Upper lobe of right lung (tissue), 1 donor: ENCODE data around the gene PCSK9. TPM values are rescaled to one million over a fixed set of nuclear protein-coding genes. Genes with fewer than 3 reads are reported as not detected.

ENCODE experiments used
- ATAC-seq: fragments of 200-7000 bp; cut with Tn5 transposase; one replicate; pipeline ENCODE4 v1.9.1; 2020; ENCODE audit warnings: mild to moderate bottlenecking, moderate library complexity
- DNase-seq: peaks from one replicate; pipeline ENCODE4 v3.0.0-alpha.2; 2020
- H3K27ac ChIP-seq: fragments of 200-600 bp; one replicate; pipeline ENCODE4 v1.8.0; 2022
- H3K27me3 ChIP-seq: fragments of 200-600 bp; one replicate; pipeline ENCODE4 v1.8.0; 2022; ENCODE audit warnings: mild to moderate bottlenecking
- H3K36me3 ChIP-seq: fragments of 200-600 bp; one replicate; pipeline ENCODE4 v1.8.0; 2022
- H3K4me1 ChIP-seq: fragments of 200-600 bp; one replicate; pipeline ENCODE4 v1.8.0; 2022
- H3K4me3 ChIP-seq: fragments of 200-600 bp; one replicate; pipeline ENCODE4 v1.8.0; 2022; ENCODE audit warnings: mild to moderate bottlenecking
- H3K9me3 ChIP-seq: fragments of 200-600 bp; one replicate; pipeline ENCODE4 v1.8.0; 2022
- intact Hi-C: fragments of 100-400 bp; cut with DNase I; formaldehyde crosslinking; loops from one replicate; pipeline ENCODE4 v1.11.0; 2022
- total RNA-seq: library from RNA; stranded (reverse); fragmentation: NEBNext Ultra II Directional; extraction: Animal tissue kit (Norgen Biotek cat#: 25700); gene quantifications from one replicate; pipeline ENCODE4 v1.2.1, GENCODE V29; 2021
- TF ChIP-seq, protein P1 (sequence below): fragments of 200-600 bp; IDR thresholded peaks from one replicate; pipeline ENCODE4 v1.8.0; 2022; ENCODE audit warnings: antibody characterized with exemption
- donor health status: DM: no; HTN: yes; CAD: no; lungs with severe emphysema.

Gene PCSK9
- total RNA-seq, 1 donor from 2014 or later = 23.5 TPM

DNA sequence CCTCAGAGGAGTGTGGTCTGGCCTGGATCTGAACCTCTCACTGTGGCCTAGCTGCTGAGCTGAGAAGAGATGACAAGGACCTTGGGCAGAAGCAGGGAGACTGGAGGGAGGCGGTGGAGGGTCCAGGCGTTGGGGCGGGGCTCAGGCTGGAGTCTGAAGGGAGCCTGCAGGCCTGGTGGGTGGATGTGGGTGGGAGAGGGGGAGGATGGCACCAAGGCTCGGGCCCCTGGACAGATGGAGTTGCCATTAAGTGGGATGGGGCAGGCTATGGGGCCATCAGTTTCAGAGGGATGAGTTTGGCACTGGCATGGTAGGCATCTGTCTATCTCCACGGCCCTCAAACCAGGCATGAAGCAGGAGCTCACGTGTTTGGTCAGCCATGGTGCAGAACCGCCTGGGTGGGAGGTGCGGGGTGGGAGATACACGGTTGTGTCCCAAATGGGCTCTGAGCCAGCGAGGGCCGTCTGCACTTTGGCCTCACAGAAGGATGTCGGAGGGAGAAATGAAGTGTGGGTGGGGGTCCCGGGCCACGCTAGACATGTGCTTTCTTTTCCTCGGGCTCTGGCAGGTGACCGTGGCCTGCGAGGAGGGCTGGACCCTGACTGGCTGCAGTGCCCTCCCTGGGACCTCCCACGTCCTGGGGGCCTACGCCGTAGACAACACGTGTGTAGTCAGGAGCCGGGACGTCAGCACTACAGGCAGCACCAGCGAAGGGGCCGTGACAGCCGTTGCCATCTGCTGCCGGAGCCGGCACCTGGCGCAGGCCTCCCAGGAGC, 23.6 kb downstream of the PCSK9 start:
- TF ChIP-seq, protein P1, sequence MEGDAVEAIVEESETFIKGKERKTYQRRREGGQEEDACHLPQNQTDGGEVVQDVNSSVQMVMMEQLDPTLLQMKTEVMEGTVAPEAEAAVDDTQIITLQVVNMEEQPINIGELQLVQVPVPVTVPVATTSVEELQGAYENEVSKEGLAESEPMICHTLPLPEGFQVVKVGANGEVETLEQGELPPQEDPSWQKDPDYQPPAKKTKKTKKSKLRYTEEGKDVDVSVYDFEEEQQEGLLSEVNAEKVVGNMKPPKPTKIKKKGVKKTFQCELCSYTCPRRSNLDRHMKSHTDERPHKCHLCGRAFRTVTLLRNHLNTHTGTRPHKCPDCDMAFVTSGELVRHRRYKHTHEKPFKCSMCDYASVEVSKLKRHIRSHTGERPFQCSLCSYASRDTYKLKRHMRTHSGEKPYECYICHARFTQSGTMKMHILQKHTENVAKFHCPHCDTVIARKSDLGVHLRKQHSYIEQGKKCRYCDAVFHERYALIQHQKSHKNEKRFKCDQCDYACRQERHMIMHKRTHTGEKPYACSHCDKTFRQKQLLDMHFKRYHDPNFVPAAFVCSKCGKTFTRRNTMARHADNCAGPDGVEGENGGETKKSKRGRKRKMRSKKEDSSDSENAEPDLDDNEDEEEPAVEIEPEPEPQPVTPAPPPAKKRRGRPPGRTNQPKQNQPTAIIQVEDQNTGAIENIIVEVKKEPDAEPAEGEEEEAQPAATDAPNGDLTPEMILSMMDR = no peak
- ATAC-seq (no peak), DNase-seq (peak; percentile 60)
- intact Hi-C loops = no loop called here
- Histone ChIP-seq H3K9me3 (no peaks in the 10 kb centered on the region), H3K27ac (no peak overlapping the region), H3K27me3 (no peaks in the 10 kb centered on the region), H3K4me3 (no peak overlapping the region), H3K36me3 (peaks cover 15% of the 10 kb centered on the region), H3K4me1 (peaks cover 13% of the 10 kb centered on the region)

DNA sequence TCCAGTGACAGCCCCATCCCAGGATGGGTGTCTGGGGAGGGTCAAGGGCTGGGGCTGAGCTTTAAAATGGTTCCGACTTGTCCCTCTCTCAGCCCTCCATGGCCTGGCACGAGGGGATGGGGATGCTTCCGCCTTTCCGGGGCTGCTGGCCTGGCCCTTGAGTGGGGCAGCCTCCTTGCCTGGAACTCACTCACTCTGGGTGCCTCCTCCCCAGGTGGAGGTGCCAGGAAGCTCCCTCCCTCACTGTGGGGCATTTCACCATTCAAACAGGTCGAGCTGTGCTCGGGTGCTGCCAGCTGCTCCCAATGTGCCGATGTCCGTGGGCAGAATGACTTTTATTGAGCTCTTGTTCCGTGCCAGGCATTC, 24.2 kb downstream of the PCSK9 start:
- Histone ChIP-seq H3K27ac (no peak overlapping the region), H3K4me3 (no peak overlapping the region), H3K9me3 (no peaks in the 10 kb centered on the region), H3K36me3 (peaks cover 21% of the 10 kb centered on the region), H3K27me3 (no peaks in the 10 kb centered on the region), H3K4me1 (peaks cover 13% of the 10 kb centered on the region)
- ATAC-seq = no peak
- DNase-seq = peak; percentile 62
- TF ChIP-seq, protein P1 = no peak
- intact Hi-C loops = no loop called here

DNA sequence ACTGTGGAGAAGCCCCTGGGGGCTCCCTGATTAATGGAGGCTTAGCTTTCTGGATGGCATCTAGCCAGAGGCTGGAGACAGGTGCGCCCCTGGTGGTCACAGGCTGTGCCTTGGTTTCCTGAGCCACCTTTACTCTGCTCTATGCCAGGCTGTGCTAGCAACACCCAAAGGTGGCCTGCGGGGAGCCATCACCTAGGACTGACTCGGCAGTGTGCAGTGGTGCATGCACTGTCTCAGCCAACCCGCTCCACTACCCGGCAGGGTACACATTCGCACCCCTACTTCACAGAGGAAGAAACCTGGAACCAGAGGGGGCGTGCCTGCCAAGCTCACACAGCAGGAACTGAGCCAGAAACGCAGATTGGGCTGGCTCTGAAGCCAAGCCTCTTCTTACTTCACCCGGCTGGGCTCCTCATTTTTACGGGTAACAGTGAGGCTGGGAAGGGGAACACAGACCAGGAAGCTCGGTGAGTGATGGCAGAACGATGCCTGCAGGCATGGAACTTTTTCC, 24.8 kb downstream of the PCSK9 start:
- TF ChIP-seq, protein P1 = no peak
- H3K27me3 ChIP-seq = no peaks in the 10 kb centered on the region
- intact Hi-C loops = no loop called here
- H3K36me3 ChIP-seq = peaks cover 26% of the 10 kb centered on the region
- no peak overlapping the region for H3K4me3 ChIP-seq
- ATAC-seq (peak; percentile 2), DNase-seq (peak; percentile 55)
- no peak overlapping the region for H3K27ac ChIP-seq
- peaks cover 13% of the 10 kb centered on the region for H3K4me1 ChIP-seq
- H3K9me3 ChIP-seq = no peaks in the 10 kb centered on the region

DNA sequence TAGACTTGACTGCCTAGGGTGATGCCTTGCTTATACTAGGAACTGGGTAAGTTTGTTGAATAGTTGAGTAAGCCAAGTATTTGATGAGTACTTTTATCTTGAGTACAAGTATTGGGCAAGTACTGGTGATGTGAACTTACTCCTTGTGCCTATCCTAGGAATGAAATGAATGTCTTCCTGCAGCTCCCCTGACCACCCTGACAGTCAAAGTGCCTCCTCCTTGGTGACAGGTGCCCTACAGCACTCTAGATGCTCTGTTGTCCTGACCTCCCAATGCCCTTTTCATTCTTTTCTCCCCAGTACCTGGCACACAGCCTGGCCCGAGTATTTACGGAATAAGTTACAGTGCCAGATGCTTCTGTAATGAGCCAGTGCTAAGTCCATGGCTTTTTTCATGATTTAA, 25.5 kb downstream of the PCSK9 start:
- Histone ChIP-seq H3K4me3 (no peak overlapping the region), H3K36me3 (peaks cover 32% of the 10 kb centered on the region), H3K9me3 (no peaks in the 10 kb centered on the region), H3K4me1 (peaks cover 13% of the 10 kb centered on the region), H3K27me3 (no peaks in the 10 kb centered on the region), H3K27ac (no peak overlapping the region)
- intact Hi-C loops = no loop called here
- DNase-seq (peak; percentile 65), ATAC-seq (peak; percentile 79)
- TF ChIP-seq, protein P1 = no peak

DNA sequence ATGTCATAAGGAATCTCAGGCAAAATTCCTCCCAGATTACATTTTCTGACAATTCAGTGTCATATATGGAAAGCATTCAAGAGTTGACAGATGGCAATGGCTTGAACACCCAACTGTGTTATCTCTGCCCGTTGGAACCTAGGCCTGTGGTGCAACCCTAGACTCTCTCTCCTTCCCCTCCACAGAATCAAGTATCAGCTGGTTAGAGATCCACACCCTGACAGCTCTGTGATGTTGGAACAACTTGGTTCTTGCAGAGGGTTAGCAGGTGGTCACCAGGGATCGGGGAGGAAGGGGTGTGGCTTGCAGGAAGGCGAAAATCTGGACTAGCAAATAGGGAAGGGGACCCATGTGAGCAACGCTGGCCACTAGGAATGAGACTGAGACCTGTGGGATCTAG, 26.3 kb downstream of the PCSK9 start:
- H3K27ac ChIP-seq = no peak overlapping the region

More for the DNA sequence above, 26.3 kb downstream of the PCSK9 start:
- peaks cover 40% of the 10 kb centered on the region for H3K36me3 ChIP-seq
- H3K9me3 ChIP-seq = no peaks in the 10 kb centered on the region
- H3K27me3 ChIP-seq = no peaks in the 10 kb centered on the region
- intact Hi-C loops = no loop called here
- ATAC-seq (no peak), DNase-seq (peak; percentile 34)
- TF ChIP-seq, protein P1 = no peak
- H3K4me1 ChIP-seq = peaks cover 13% of the 10 kb centered on the region
- H3K4me3 ChIP-seq = no peak overlapping the region
